CD4-positive, alpha-beta T cell treated with Interleukin-12 subunit alpha and Interleukin-12 subunit beta, for 1 hour (primary cell): Measurements from ENCODE around the gene SNRPA1.
"Not testable (repeated sequence)": the region's sequence is repeated elsewhere in the genome, so short reads cannot be mapped to it uniquely, and the experiment has no call there.

ENCODE experiments used
- DNase-seq: peaks from one replicate; pipeline ENCODE4 v3.0.0-alpha.2; 2020

The SNRPA1 gene

DNA sequence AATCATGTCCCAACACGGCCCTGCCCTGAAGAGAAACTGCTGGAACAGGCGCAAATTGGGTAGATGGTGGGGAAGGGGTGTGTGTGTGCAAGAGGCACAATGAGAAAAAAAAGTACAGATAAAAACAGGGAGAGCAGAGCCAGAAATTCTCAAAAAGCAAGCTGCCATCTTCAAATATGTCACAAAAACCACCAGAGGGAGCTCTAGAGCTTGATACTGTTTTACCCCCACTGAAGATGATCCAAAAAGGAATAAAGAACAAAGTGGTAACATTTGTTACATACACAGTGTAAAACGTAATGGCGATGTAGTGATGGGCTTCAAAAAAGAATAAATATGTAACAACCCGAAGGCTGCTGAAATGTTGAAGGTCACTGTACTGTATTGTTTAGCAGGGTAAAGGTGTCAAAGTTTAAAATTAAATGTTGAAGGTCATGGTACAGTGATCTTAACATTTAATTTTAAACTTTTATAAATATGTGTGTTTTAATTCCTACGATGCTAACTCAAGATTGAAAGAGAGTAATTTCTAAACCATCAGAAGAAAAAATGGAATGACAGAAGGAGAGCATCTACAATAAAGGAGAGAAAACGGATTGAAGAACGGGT, 6.0 kb downstream of the SNRPA1 start:
- DNase-seq: peak; percentile 71

DNA sequence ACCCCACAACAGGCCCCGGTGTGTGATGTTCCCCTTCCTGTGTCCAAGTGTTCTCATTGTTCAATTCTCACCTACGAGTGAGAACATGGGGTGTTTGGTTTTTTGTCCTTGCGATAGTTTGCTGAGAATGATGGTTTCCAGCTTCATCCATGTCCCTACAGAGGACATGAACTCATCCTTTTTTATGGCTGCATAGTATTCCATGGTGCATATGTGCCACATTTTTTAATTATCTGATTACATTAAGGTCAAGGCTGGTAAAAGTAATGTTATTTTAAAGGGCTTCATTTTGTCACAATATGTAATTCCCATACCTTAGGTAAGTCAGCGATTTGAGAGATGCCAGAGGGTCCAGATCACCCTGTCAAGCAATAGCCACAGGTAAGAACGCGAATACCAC, 7.7 kb downstream of the SNRPA1 start:
- DNase-seq: not testable (repeated sequence)

DNA sequence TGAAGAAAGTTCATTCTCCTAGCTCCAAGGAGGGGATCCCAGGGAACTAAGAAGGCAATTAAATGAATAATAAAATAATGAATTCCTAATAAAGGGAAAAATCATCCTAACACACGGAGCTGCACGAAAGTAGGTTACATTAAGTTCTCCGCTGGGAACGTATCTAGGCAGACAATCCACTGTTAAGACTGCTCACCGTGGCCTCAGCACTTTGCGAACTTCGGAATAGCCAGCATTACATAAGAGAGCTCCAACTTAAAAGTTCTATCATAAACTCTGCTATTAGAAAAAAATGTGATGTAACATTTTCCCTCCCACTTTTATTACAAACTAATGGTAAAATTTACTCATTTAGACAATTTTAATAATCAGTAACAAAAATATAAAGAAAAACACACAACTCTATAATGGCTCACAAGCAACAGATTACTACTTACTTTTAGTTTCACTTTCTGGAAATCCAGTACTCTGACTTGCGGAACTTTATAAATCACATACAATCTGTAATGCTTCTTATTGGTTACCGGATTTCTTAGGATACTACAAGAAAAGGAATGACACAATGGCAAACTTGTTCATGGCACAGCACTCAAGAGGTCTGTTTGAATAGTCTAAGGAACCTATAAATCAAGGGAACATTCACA, 8.5 kb downstream of the SNRPA1 start:
- DNase-seq: no peak

DNA sequence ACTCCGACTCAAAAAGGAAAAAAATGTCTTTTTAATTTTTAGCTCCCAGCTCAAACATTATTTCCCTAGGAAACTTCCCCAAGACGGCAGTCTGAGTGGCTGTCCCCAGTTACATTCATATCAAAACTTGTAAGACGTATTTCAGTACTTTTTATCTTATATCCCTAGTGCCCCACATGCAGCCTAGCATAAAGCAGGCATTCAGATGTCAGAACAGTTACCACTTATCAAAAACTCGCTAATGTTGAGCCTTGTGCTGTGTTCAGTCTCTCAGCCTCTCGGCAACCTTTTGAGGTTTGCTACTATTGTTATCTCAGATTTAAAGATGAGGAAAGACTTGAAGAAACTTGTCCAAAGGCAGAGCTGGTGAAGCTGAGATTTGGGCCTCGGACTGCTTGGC, 11.1 kb downstream of the SNRPA1 start:
- no peak for DNase-seq

DNA sequence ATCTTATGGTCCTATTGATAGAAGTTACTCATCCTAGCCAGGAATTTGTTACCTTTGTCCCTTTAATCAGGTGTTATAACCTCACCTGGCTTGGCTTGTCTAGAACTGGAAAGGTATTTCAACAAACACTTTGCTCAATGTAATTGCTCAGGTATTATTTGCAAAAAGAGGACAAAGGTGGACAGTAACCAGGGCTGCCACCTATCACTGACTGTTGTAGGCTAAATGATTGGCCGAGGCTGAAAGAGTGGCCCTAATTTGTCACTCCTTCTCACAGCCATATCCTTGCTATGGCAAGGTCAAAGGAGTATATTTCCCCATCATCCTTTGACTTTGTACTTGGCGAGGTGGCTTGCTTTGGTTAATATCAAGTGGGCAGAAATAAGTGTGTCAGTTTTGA, 15.0 kb downstream of the SNRPA1 start:
- DNase-seq: no peak

DNA sequence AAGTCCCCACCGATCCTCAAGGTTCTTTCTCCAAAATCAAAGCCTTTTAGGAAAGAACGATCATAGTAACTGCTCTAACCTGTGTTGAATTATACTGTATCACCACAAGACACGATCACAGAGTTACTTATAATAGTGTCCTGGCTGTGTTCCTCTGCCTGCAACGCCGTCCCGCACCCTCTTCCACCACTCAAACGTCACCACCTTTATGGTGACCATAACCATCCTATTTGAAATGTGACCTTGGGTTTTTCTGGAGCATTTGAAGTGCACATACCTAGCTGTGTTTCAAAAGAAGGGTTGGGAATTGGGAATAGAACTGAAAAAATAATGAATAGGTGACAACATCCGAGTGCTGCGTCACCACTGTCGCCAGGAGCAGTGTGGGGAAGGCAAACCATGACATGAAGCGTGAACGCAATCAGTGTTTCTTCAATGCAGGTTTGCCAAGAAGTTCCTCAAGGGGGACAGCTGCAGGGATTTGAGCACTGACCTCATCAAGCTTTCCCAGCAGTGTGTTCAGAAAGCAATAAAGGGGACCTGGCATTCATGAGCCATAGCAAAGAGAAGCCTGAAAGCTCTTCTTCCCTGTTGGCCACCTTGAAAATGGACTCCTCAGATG, 17.0 kb downstream of the SNRPA1 start:
- DNase-seq: no peak

DNA sequence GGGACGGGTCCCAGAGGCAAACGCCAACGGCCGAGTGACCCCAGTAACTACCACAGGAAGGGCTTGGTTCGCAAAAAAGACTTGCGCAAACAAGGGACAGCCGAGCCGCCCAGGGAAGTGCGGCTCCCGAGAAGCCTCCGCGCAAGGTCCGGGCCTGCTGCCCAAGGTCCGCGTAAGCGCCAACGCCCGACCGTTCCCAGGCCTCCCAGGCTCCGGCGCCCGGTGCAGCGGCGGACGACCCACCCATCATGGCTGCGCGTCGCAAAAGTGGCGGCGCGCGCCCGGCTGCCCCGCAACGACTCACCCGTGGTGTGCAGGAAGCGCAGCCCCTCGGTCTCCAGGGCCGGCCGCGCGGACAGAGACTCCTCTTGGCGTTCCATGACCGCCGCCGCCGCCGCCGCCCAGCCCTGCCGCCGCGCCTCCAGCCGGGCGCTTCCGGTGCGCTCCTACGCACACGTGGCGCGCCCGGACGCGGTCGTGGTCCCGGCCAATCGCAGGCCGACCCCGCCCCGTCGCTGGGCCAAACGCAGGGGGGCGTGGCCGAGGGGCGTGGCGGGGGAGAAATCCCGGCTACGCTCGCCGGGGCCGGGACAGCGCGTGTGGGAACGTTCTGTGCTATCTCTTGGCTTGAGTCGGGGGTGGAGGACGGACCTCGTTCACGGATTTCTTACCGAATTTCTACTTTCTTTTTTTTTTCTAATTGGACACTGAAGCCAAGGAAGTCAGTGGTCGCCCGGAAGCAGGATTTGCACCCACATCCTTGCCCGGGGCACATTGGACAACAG, 17.8 kb downstream of the SNRPA1 start, which contains the start of gene SELENOS:
Gene SELENOS, minus strand, starts transcription at position 448 of the 785 bp plus-strand sequence. Its CDS starts 68 bp downstream, at position 380.
- peak; percentile 87 for DNase-seq

DNA sequence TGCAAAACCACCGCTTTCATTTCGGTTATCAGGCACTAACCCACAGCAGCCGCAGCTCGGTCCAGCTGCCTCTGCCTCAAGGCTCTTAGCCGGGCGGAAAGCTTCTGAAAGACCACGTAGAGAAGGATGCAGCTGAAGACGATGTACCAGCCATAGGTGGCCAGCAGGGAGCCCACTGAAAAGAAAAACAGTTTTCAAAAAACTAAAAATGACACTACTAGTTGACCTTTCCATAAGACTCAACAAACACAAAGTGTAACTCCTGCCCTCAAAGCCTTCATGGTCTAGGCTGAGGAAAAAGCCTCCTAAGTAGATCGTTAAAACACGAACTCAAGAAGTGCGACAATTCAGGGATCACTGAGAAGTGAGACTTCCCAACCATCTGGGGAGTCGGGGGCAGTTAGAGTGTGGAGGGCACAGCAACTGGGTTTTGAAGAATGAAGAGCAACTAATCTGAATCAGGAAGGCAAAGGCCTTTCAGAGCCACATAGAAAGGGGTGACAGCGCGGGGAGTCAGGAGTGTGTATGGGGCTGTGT, 18.5 kb downstream of the SNRPA1 start:
- peak; percentile 38 for DNase-seq

DNA sequence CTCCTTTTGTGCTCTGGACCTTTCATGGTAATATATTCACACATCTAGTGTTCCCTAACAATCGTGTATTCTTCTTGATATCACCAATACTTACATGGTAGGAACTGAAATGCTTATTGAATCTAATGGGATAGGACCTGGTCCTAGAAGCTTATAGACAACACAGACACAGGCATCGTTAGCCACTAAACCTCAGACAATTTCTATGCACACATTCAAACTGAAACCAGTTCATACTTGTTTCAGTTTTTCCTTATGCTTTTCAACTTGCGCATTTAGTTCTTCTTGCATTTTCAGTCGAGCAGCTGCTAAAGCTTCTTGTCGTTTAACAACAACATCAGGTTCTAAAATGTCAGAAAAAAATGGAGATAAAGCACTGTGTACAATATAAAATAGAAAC, 20.0 kb downstream of the SNRPA1 start:
- DNase-seq: no peak

DNA sequence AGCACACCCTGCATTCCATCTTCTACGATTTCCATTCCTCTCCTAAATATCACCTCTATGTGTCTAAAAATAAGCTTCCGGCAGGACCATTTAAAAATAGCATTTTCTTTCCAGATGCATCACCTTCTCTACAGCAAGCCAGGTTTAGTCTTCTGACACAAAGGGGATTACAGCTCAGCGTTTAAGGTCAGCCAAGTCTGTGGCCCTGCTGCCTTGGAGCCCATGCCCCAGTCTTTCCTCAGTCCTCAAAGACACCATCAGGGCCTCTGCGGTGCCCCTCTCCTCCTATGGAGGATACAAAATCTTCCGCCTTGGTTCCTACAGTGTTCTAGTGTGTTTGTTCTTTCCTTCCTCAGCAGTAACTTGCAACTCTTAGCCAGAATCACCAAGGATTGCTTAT, 21.5 kb downstream of the SNRPA1 start:
- no peak for DNase-seq

DNA sequence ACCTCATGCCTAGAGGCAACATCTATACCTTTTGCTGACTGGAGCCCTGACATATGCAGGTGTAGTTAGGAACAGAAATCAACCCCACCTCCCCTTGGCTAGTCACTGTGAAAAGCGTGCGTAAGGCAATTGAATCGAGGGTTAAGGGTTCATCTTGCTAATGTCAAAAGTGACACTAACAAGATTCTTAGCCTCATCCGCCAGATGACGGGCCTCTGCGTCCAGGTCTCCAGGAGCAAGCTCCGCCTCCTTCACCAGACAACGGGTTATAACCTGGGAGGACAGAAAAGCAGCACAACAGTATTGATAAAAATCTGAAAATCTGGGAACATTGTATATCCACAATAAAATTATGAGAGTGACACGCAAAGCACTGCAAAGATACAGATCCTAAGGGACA, 22.5 kb downstream of the SNRPA1 start:
- DNase-seq: no peak

DNA sequence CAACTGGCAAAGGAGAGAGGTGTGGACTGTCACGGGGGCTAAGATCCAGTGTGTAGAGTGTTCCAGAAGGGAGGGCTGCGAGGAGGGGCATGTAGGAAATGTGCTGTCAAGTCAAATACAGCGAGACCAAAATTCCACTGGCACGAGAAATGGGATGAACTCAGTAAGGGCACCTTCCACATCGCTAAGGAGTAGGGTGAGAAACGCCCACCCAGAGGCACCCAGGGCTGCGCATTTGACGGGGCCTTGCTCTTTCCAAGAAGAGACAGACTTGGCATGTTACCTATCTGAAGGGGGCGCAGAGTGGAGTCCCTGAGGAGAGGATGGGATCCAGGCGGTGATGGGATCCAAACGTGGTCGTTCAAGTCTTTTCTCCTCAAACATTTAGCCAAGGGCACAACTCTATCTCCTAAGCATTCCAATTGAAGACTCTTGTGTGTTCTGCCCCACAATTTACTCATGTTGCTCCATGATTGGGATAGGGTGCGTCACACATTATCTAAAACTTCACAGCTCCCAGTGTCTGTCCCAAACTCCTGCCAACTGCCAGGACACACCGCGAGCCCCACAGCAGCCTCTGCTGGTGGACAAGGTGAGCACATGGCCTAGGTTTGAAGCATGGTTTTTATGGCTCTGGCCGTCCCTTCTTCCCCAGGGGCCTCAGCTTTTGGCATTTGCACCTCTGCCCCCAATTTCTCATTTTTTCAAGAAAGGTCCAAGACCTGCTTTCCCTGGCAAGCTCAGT, 25.4 kb downstream of the SNRPA1 start:
- DNase-seq: no peak

DNA sequence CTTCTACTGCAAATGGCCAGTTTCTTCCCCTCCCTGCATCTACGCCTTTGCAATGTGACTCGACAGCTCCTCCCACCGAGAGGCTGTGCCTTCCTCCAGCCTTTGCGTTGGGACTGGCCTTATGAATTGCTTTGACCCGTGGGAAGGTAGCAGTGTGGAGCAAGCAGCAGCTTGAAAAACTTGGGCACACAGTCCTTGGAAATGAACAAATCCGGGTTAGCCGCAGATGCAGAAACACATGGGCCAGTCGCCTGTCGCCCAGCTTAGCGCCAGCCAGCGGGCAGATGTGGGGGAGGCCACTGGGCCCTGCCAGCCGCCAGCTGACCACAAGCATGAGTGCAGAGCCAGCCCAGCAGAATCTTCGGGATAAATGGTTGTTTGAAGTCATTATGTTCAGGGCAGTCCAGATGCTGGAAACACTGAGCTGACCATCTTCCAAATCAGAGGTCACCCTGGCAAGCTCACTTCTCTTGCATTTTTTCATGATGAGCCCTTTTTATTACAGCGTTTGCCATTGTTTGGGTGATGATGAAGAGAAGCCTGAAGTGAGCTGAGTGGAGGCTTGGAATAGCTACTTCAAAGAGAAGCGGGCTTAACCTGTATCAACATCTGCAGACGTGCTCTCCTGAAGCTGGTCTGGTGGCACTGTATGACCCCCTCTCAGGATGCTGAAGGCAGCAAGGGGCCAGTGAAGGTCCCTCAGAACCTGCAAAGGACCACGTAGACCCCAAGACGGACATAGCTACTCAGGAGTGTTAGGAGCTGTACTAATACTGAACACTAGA, 27.5 kb downstream of the SNRPA1 start:
- no peak for DNase-seq

DNA sequence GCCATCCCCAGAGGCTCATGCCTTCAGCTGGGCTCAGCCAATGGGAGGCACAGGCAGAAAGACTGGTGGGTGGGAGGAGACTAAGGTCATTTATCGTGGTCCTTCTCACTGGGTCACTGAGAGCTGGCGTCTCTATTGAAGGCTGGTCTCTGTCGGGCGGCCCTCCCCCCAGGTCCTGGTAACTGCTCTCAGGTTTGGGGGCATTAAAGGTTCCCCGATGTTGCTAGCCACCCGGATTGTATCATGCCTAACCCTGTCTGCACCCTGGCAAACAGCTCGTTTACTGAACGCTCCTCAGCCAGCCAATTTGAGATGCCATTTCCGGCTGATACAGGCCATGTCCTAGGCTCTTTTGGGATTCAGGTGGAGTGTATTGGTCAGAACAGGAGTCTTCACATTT, 28.3 kb downstream of the SNRPA1 start:
- no peak for DNase-seq

DNA sequence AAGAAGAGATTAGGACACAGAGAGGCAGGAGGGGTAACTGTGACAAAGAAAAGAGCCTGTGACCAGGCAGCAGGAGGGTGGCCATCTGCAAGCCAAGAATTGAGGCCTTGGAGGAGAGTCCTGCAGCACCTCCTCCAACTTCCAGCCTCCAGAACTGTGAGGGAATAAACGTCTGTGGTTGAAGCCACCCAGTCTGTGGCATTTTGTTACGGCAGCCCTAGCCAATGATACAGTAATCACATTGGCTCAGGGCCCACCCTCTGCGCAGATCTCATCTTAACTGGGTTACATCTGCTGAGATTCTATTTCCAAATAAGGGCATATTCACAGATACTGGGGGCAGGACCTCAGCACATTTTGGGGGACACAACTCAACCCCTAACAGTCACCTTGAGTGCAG, 29.0 kb downstream of the SNRPA1 start:
- DNase-seq: no peak

DNA sequence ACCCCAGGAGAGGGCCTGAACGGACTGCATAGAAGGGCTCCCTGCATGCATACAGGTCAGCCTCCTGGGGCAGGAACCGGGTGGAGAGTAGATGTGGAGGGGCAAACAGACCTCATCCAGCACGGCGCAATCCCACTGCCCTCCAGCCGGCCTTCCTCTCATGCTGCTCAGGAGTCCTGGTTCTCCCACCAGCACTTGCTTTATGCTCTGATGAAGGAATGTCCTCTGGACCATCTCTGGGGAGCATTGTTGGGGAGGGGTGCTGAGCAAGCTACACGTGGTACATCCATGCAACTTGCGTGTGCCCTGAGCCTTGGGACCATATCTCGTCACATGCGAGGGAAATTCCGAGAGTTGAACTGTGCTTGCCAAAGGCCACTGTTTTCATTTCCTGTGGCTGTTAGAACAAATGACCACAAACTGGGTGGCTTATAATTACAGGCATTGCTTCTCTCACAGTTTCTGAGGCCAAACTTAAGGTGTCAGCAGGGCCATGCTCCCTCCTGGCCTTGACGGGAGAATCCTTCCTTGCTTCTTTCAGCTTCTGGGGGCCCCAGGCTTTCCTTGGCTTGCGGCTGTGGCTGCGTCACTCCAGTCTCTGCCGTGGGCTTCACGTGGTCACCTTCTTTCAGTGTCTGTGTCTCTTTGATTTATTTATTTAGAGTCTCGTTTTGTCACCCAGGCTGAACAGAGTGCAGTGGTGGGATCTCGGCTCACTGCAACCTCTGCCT, 30.0 kb downstream of the SNRPA1 start:
- DNase-seq: no peak

DNA sequence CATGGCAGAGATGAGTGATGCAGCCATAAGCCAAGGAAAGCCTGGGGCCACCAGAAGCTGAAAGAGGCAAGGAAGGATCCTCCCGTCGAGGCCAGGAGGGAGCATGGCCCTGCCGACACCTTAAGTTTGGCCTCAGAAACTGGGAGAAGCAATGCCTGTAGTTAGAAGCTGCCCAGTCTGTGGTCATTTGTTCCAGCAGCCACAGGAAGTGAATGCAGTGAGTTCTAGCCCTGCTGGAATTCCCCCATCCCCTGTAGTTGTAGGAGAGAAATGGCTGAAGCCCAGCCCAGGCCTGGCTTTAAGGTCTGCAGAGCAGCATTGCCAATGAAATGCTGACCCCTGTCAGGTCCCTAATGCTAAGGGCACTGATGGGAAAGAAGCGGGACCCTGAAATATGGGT, 31.0 kb downstream of the SNRPA1 start:
- no peak for DNase-seq

DNA sequence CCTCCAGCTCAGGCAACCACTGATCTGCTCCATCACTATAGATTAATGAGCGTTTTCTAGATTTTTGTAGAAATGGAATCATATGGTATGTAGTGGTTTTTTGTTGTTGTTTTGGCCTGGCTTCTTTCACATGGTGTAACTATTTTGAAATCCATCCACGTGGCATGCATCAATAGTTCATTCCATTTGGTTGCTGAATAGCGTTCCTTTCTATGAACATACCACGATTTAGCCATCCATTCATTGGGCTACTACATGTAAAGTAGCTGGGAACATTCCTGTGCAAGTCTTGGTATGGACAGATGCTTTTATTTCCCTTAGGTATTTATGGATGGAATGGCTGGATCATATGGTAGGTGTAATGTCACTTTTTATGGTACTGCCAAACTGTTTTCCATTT, 32.5 kb downstream of the SNRPA1 start:
- DNase-seq: no peak

DNA sequence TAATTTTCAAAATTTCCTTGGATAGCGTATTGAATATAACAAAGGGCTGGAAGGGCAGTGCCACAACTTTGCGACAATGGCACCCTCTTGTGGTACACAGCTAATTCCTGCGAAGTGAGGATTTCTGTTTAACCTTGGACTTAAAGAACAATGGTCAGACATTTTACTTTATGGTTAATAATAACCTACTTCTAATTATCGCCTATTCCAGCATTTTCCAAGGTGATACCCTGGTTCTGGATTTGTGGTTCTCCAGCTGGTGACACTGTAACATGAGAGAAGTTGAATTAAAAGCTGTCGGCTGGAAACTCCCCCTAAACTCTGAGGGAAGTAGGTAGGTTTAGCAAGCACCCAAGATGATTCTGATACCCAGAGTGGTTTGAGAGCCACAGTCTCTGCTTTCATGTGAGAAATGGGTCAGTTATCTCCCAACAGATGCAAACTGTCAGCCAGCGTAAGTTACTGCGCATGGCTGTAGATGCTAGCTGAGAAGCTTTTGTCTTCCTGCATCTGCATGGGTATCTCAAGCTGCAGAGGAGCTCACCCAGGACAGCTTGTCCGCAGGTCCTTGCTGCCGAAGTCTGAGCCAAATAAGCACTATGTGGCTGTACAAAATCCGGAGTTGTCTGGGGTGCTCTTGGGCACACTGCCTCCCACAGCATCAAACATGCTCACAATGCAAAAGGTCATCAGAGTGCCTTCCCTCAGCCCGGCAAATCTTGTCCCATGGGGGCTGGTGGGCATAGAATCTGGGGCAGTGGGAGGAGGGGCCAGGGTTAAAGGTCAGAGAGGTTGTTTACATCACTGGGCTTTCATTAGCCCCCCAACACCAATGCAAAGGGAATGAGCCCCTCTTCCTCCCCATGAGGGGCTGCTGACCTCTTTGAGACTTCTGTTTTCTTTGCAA, 36.6 kb downstream of the SNRPA1 start:
- peak; percentile 73 for DNase-seq

DNA sequence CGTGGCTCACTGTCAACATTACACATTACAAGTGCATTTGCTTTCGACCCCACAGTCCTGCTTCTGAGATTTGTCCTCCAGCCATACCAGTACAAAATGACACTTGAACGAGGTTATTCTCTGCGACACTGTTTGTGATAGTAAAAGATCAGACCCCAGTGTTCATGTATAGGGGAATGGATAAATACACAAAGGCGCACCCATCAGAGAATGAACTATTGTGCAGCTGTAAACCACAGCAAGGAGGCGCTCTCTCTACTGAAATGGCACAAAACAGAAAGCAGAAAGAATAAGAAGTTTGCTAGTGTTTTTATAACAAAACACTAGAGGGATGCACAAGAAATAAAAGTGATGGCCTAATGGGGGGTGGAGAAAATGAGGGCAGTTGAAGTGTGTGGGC, 38.3 kb downstream of the SNRPA1 start:
- peak; percentile 29 for DNase-seq
